Left ventricle myocardium superior (tissue), 1 donor: Measurements from ENCODE around the gene MCC. TPM values are rescaled to one million over a fixed set of nuclear protein-coding genes. Genes with fewer than 3 reads are reported as not detected.

Experiments used
- ATAC-seq: fragments of 200-7000 bp; cut with Tn5 transposase; one replicate; pipeline ENCODE4 v1.9.1; 2020; ENCODE audit warnings: mild to moderate bottlenecking, moderate library complexity
- DNase-seq: peaks from one replicate; pipeline ENCODE4 v3.0.0-alpha.2; 2020
- intact Hi-C: fragments of 100-400 bp; cut with micrococcal nuclease; formaldehyde crosslinking; loops from one replicate; pipeline ENCODE4 v1.11.0; 2022
- total RNA-seq: library from RNA; stranded (reverse); fragmentation: NEBNext Ultra II Directional; extraction: Animal tissue kit (Norgen Biotek cat#: 25700); gene quantifications from one replicate; pipeline ENCODE4 v1.2.1, GENCODE V29; 2021
- donor health status: DM: no; HTN: yes; CAD: no; lungs with severe emphysema.

The MCC gene
- total RNA-seq, 1 donor from 2014 or later: 27.1 TPM

- intact Hi-C loops: loop anchor here (2.0 kb wide), 1 partner anchor 132 kb away; no protein-coding TSS in a partner anchor
- peak; percentile 38 for DNase-seq
- ATAC-seq: peak; percentile 52
Measured at GRCh38 chr5:113378959-113379541, 109.2 kb downstream of the MCC start.

GRCh38 chr5:113378514-113378913 is 109.7 kb downstream of the MCC start:
- DNase-seq (no peak), ATAC-seq (no peak)
- intact Hi-C loops: loop anchor here (2.0 kb wide), 1 partner anchor 132 kb away; no protein-coding TSS in a partner anchor

GRCh38 chr5:113378081-113378480 is 110.2 kb downstream of the MCC start:
- DNase-seq: no peak
- intact Hi-C loops: loop anchor here (2.0 kb wide), 1 partner anchor 133 kb away; no protein-coding TSS in a partner anchor
- ATAC-seq: no peak

GRCh38 chr5:113376640-113377039 is 111.6 kb downstream of the MCC start:
- intact Hi-C loops: no loop called here
- DNase-seq (no peak), ATAC-seq (no peak)

- ATAC-seq: peak; percentile 86
- DNase-seq: peak; percentile 35
- intact Hi-C loops: no loop called here
Measured at GRCh38 chr5:113375480-113376060, 112.7 kb downstream of the MCC start.

GRCh38 chr5:113373426-113373825 is 114.8 kb downstream of the MCC start:
- DNase-seq (no peak), ATAC-seq (no peak)
- intact Hi-C loops: no loop called here

- intact Hi-C loops: no loop called here
- no peak for DNase-seq
- ATAC-seq: peak; percentile 57
Measured at GRCh38 chr5:113371721-113372196, 116.5 kb downstream of the MCC start.

- intact Hi-C loops: no loop called here
- DNase-seq: no peak
- ATAC-seq: no peak
Measured at GRCh38 chr5:113367586-113367985, 120.7 kb downstream of the MCC start.

GRCh38 chr5:113364466-113364865 is 123.8 kb downstream of the MCC start:
- DNase-seq (no peak), ATAC-seq (no peak)
- intact Hi-C loops: no loop called here

GRCh38 chr5:113361701-113362100 is 126.6 kb downstream of the MCC start:
- DNase-seq (no peak), ATAC-seq (no peak)
- intact Hi-C loops: no loop called here

GRCh38 chr5:113359419-113359818 is 128.8 kb downstream of the MCC start:
- DNase-seq: no peak
- ATAC-seq: no peak
- intact Hi-C loops: no loop called here

- DNase-seq (no peak), ATAC-seq (no peak)
- intact Hi-C loops: no loop called here
Measured at GRCh38 chr5:113358696-113359095, 129.6 kb downstream of the MCC start.

- intact Hi-C loops: no loop called here
- ATAC-seq: peak; percentile 63
Measured at GRCh38 chr5:113357696-113358476, 130.4 kb downstream of the MCC start.

GRCh38 chr5:113356487-113356886 is 131.8 kb downstream of the MCC start:
- DNase-seq (no peak), ATAC-seq (no peak)
- intact Hi-C loops: no loop called here

More at GRCh38 chr5:113357696-113358476, 130.4 kb downstream of the MCC start:
- no peak for DNase-seq

GRCh38 chr5:113354055-113354454 is 134.2 kb downstream of the MCC start:
- DNase-seq (no peak), ATAC-seq (no peak)
- intact Hi-C loops: no loop called here

GRCh38 chr5:113347572-113347971 is 140.7 kb downstream of the MCC start:
- intact Hi-C loops: no loop called here
- no peak for DNase-seq
- ATAC-seq: no peak

- DNase-seq (no peak), ATAC-seq (no peak)
- intact Hi-C loops: no loop called here
Measured at GRCh38 chr5:113344973-113345940, 143.0 kb downstream of the MCC start.

- ATAC-seq (peak; percentile 96), DNase-seq (no peak)
- intact Hi-C loops: no loop called here
Measured at GRCh38 chr5:113343343-113343742, 144.9 kb downstream of the MCC start.

GRCh38 chr5:113340537-113340936 is 147.7 kb downstream of the MCC start:
- intact Hi-C loops: no loop called here
- peak; percentile 12 for ATAC-seq

More at GRCh38 chr5:113340537-113340936, 147.7 kb downstream of the MCC start:
- DNase-seq: peak; percentile 29
